Sigmoid colon (tissue), 4 donors: Measurements from ENCODE around the gene HHATL.

Experiments
- CTCF ChIP-seq, 4 experiments: fragments of 450-650 bp in 3 of 4; fragments of 200-600 bp in 1 of 4; IDR thresholded peaks; one replicate each; pipeline ENCODE4 v1.5.1; 2016 to 2019; ENCODE audit warnings: antibody characterized with exemption in 4 of 4, mild to moderate bottlenecking in 3 of 4, moderate library complexity in 2 of 4
- EP300 ChIP-seq, 4 donors: sonication (generic); formaldehyde crosslinking; IDR thresholded peaks; one replicate each; pipeline ENCODE4 v1.6.1; 2017; ENCODE audit warnings: antibody characterized with exemption in 4 of 4
- POLR2A ChIP-seq, 2 donors: fragments of 450-650 bp; IDR thresholded peaks; one replicate each; pipeline ENCODE4 v1.6.1; 2016; ENCODE audit warnings: antibody characterized with exemption in 2 of 2, mild to moderate bottlenecking in 2 of 2, moderate library complexity in 2 of 2
- POLR2AphosphoS5 ChIP-seq, 4 donors: sonication (generic); formaldehyde crosslinking; IDR thresholded peaks; one replicate each; pipeline ENCODE4 v1.6.1; 2017; ENCODE audit warnings: antibody characterized with exemption in 4 of 4

DNA sequence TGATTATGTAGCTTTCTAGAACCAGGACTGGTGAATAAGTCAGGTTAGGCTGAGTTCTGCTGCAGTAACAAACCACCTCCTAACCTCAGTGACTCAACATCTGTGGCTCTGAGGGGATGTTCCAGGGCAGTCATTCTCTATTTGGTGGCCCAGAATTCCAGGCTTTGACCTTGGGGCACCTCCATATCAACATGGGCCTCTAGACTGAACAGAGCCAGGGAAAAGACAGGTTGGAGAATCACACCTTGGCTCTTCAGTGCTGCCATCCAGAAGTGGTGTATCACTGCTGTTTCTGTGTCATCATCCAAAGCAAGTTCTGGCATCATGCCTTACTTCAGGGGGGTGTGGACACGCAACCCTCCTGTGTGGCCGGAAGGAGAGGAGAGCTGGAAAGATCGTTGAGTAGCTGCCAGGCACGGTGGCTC, 33.8 kb downstream of the HHATL start:
- TF ChIP-seq EP300 (IDR thresholded peaks at IDR 0.05), result no peak
- no peak for TF ChIP-seq CTCF (IDR thresholded peaks at IDR 0.05)
- TF ChIP-seq POLR2A (IDR thresholded peaks at IDR 0.05), result no peak
- TF ChIP-seq POLR2AphosphoS5 (IDR thresholded peaks at IDR 0.05), result peak in 1 of 4 donors; percentile 2
